IPS-18a (cell line): Measurements from ENCODE around the gene ZCCHC7.
"Not testable (repeated sequence)": the region's sequence is repeated elsewhere in the genome, so short reads cannot be mapped to it uniquely, and the experiment has no call there.

Experiments used
- H3K27ac ChIP-seq: one replicate; pipeline ENCODE4 v1.5.1; 2013; ENCODE audit warnings: low read length
- H3K27me3 ChIP-seq: one replicate; pipeline ENCODE4 v1.6.1; 2013; ENCODE audit warnings: mild to moderate bottlenecking, low read length; ENCODE audit not compliant: control insufficient read depth, insufficient read depth
- H3K36me3 ChIP-seq: one replicate; pipeline ENCODE4 v1.6.1; 2013; ENCODE audit warnings: low read depth, low read length; ENCODE audit not compliant: control insufficient read depth
- H3K4me1 ChIP-seq: one replicate; pipeline ENCODE4 v1.6.1; 2013; ENCODE audit warnings: low read depth, low read length; ENCODE audit not compliant: control insufficient read depth
- H3K4me3 ChIP-seq: one replicate; pipeline ENCODE4 v1.5.1; 2013; ENCODE audit warnings: low read length
- H3K9ac ChIP-seq: one replicate; pipeline ENCODE4 v1.6.1; 2013; ENCODE audit warnings: mild to moderate bottlenecking, low read length, moderate library complexity
- H3K9me3 ChIP-seq: one replicate; pipeline ENCODE4 v1.6.1; 2013; ENCODE audit warnings: low read depth, low read length; ENCODE audit not compliant: control insufficient read depth

The ZCCHC7 gene

DNA sequence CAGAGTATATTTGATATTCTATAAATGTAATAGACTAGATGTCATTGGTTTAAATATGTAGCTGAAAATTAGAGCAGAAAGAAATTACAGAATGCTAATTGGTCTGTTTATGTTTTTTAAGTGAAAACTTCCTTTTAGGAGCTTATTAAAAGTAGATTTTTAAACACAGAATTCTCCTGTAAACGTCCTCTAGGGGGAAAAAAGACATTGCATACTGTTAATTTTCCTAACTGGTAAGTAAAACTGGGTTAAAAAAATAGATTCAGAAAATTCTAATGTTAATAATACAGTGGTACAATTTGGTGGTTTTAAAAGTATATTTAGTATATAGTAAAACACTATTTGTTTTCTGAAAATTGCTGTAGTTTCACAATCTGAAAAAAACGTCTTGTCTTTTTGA lies 59.8 kb downstream of the ZCCHC7 start:
- no peak overlapping the region for H3K4me3 ChIP-seq
- no peak overlapping the region for H3K27ac ChIP-seq
- no peaks in the 10 kb centered on the region for H3K27me3 ChIP-seq
- H3K4me1 ChIP-seq, result peaks cover 9% of the 10 kb centered on the region
- no peaks in the 10 kb centered on the region for H3K9me3 ChIP-seq
- H3K9ac ChIP-seq, result no peak overlapping the region
- H3K36me3 ChIP-seq, result no peaks in the 10 kb centered on the region

DNA sequence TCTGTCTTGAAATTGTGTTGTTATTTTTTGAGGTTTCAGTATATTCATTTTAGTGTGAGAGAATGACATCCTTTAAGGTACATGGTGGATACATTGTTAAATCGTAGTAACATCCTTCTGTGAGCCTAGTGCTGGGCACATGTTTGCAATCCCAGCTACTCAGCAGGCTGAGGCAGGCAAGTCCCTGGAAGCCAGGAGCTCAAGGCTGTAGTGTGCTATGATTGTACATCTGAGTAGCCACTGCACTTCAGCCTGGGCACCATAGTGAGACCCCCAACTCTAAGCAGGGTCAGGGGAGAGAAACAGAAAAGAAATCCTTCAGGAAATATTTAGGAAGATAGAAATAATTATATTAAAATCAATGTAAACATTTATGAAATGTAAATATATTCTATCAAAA lies 62.3 kb downstream of the ZCCHC7 start:
- Histone ChIP-seq H3K36me3 (no peaks in the 10 kb centered on the region), H3K4me3 (no peak overlapping the region), H3K27ac (no peak overlapping the region), H3K27me3 (no peaks in the 10 kb centered on the region), H3K4me1 (peaks cover 15% of the 10 kb centered on the region), H3K9me3 (no peaks in the 10 kb centered on the region), H3K9ac (no peak overlapping the region)

GRCh38 chr9:37184905-37185867 lies 64.8 kb downstream of the ZCCHC7 start:
- H3K9me3 ChIP-seq, result no peaks in the 10 kb centered on the region
- H3K36me3 ChIP-seq, result no peaks in the 10 kb centered on the region
- no peak overlapping the region for H3K9ac ChIP-seq
- peaks cover 15% of the 10 kb centered on the region for H3K4me1 ChIP-seq
- no peaks in the 10 kb centered on the region for H3K27me3 ChIP-seq
- H3K27ac ChIP-seq, result no peak overlapping the region
- H3K4me3 ChIP-seq, result no peak overlapping the region

- Histone ChIP-seq H3K4me1 (peaks cover 31% of the 10 kb centered on the region), H3K9ac (no peak overlapping the region), H3K27ac (no peak overlapping the region), H3K36me3 (no peaks in the 10 kb centered on the region), H3K4me3 (no peak overlapping the region), H3K9me3 (no peaks in the 10 kb centered on the region), H3K27me3 (no peaks in the 10 kb centered on the region)
Observed at GRCh38 chr9:37187292-37187691, 66.9 kb downstream of the ZCCHC7 start.

- no peak overlapping the region for H3K4me3 ChIP-seq
- H3K4me1 ChIP-seq, result peaks cover 37% of the 10 kb centered on the region
- H3K9me3 ChIP-seq, result no peaks in the 10 kb centered on the region
- no peaks in the 10 kb centered on the region for H3K27me3 ChIP-seq
- no peaks in the 10 kb centered on the region for H3K36me3 ChIP-seq
- no peak overlapping the region for H3K9ac ChIP-seq
- H3K27ac ChIP-seq, result no peak overlapping the region
Observed at GRCh38 chr9:37187713-37188439, 67.5 kb downstream of the ZCCHC7 start.

DNA sequence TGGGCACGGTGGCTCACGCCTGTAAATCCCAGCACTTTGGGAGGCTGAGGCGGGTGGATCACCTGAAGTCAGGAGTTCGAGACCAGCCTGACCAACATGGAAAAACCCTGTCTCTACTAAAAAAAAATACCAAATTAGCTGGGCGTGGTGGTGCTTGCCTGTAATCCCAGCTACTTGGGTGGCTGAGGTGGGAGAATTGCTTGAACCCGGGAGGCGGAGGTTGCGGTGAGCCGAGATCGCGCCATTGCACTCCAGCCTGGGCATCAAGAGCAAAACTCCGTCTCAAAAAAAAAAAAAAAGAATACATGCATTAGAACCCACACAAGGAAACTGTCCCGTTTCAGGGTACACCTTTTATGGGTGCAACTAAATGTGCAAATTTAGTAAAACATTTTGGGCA lies 70.4 kb downstream of the ZCCHC7 start:
- peak overlapping the region; percentile 34 for H3K4me3 ChIP-seq
- not testable (repeated sequence) for H3K36me3 ChIP-seq, H3K27ac ChIP-seq, H3K27me3 ChIP-seq, H3K9ac ChIP-seq, H3K9me3 ChIP-seq
- H3K4me1 ChIP-seq, result peaks cover 35% of the 10 kb centered on the region

DNA sequence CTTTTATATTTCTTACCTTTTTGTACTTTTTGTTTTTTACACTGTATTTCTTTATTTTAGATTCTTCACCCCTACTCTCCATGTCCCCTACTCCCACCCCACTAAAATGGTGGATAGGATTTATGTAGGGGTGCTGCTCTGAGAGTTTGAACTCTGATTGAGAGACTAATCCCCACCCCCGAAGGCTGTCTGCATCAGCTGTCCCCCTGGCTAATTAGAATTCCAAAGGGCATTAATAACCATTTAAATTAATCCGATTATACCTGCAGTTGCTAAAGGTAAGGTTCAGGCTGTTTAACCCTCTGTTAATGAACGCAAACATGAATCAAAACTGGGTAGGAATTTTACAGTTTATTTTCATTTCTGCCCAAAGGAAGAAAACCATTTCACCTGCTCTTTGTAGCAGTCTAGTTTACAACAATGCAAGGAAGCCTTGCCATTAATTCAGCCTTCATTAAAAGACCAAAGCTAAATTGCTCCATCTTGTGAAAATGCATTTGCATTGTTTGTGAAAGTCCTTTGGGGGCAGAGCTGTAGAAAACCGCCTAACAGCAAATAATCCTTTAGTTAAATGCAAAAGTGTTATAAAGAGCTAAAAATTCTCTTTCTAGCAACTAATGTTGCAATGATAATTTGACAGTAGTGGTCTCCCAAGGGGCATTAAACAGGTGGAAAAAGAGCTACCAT lies 71.2 kb downstream of the ZCCHC7 start:
- H3K36me3 ChIP-seq, result no peaks in the 10 kb centered on the region
- H3K4me1 ChIP-seq, result peaks cover 35% of the 10 kb centered on the region
- no peaks in the 10 kb centered on the region for H3K27me3 ChIP-seq
- H3K9me3 ChIP-seq, result no peaks in the 10 kb centered on the region
- no peak overlapping the region for H3K9ac ChIP-seq
- H3K4me3 ChIP-seq, result peak overlapping the region; percentile 34
- H3K27ac ChIP-seq, result peak overlapping the region; percentile 54

DNA sequence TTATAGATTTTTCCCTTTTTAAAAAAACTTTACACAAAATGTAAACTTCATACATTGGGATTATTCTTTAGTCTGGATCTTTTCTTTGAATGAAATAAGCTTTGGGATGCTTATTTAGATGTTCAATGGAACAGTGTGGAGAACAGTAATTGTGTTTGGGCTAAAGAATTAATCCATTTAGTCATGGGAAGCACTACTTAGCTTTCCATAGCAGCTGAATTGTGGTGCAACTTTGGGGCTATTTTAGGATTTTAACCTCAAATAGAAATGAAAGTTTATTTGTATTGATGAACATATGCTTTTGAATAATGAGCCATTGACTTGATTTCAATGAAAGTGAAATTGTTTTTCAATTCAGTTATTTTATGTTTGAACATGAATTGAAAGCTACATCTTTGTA lies 72.4 kb downstream of the ZCCHC7 start:
- Histone ChIP-seq H3K4me1 (peaks cover 39% of the 10 kb centered on the region), H3K9ac (no peak overlapping the region)

DNA sequence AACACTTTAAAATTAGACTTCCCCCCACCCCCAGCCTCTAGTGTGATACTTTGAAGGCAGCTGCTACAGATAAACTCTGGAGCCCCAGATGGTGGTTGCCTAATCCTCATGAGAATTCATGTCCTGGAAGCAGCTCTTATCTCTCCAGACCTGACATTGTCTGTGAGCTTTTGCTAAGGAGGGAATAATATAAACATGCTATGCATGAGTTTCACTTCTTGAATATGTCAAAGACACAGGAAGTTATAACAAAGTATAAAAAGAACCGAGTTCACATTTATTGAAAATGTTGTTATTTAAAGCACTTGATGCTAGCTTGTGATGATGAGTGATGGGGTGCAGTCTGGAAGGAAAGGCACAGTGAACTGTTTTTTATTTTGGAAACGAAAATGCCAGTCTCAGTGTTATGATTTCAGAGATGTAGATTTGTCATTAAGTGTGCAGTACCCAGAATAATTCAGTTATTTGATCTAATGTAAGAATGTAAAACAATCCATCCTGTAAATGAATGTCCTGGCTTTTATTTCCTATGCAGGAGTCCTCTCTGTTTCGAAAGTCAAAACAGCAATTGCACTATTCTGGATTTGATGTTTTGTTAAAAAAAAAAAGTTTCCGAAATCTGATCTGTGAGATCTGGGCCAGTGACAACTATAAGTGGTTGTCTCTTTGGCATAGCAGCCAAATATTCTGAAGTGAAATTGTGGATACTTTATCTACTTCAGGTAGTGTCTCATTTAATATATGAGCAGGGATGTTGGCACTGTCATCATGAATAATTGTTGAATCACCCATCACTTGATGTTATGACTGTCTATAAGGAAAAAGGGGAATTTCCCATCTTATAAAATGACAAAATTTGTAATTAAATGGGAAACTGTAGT lies 77.0 kb downstream of the ZCCHC7 start:
- H3K27me3 ChIP-seq, result no peaks in the 10 kb centered on the region
- no peak overlapping the region for H3K4me3 ChIP-seq
- H3K4me1 ChIP-seq, result peaks cover 50% of the 10 kb centered on the region
- H3K36me3 ChIP-seq, result no peaks in the 10 kb centered on the region
- H3K9me3 ChIP-seq, result no peaks in the 10 kb centered on the region
- no peak overlapping the region for H3K27ac ChIP-seq
- no peak overlapping the region for H3K9ac ChIP-seq

More for the DNA sequence above, 72.4 kb downstream of the ZCCHC7 start:
- no peaks in the 10 kb centered on the region for H3K36me3 ChIP-seq
- no peak overlapping the region for H3K27ac ChIP-seq
- no peaks in the 10 kb centered on the region for H3K27me3 ChIP-seq
- H3K4me3 ChIP-seq, result no peak overlapping the region
- no peaks in the 10 kb centered on the region for H3K9me3 ChIP-seq

GRCh38 chr9:37198039-37198729 lies 77.8 kb downstream of the ZCCHC7 start:
- no peak overlapping the region for H3K9ac ChIP-seq
- H3K9me3 ChIP-seq, result peaks cover under 1% of the 10 kb centered on the region
- H3K27me3 ChIP-seq, result no peaks in the 10 kb centered on the region
- H3K4me3 ChIP-seq, result no peak overlapping the region
- H3K27ac ChIP-seq, result no peak overlapping the region
- H3K36me3 ChIP-seq, result no peaks in the 10 kb centered on the region
- H3K4me1 ChIP-seq, result peaks cover 43% of the 10 kb centered on the region
